H1 (cell line): Measurements from ENCODE around the gene CCBE1. TPM values are rescaled to one million over a fixed set of nuclear protein-coding genes. Genes with fewer than 3 reads are reported as not detected.

ENCODE experiments used
- CTCF ChIA-PET: fragments of 300-600 bp; sonication (Branson Sonifier 250); formaldehyde crosslinking; loops from one replicate; lab custom pipeline; 2021; ENCODE audit not compliant: partially characterized antibody; lab: Charles Lee
- POLR2A ChIA-PET: fragments of 300-600 bp; sonication (Branson Sonifier 250); formaldehyde crosslinking; loops from one replicate; lab custom pipeline; 2021; ENCODE audit warnings: inconsistent platforms; ENCODE audit not compliant: partially characterized antibody; lab: Charles Lee
- DNase-seq, 2 experiments: peaks; one replicate each; pipeline versions ENCODE4 v3.0.0 to v3.0.0-alpha.2; 2010 to 2022; ENCODE audit warnings: low spot score in 2 of 2, low read depth in 1 of 2, mixed read lengths in 1 of 2
- FAIRE-seq: peaks from 2 replicates; lab custom pipeline; 2011; peaks lifted over from hg19 to GRCh38; lab: Jason Lieb, UNC
- H2AFZ ChIP-seq: 2 replicates; pipeline ENCODE4 v1.8.1; 2012; ENCODE audit warnings: low read length, inconsistent platforms
- H2AK5ac ChIP-seq: 2 replicates; pipeline ENCODE4 v1.6.1; 2013; ENCODE audit warnings: low read depth, low read length
- H2BK120ac ChIP-seq: replicated peaks from 2 replicates; pipeline ENCODE3; 2013; ENCODE audit warnings: low read depth, low read length, inconsistent platforms
- H2BK12ac ChIP-seq: 2 replicates; pipeline ENCODE4 v1.6.1; 2013; ENCODE audit warnings: low read depth, low read length
- H2BK15ac ChIP-seq: 2 replicates; pipeline ENCODE4 v1.6.1; 2013; ENCODE audit warnings: low read length
- H2BK20ac ChIP-seq: 2 replicates; pipeline ENCODE4 v1.6.1; 2013; ENCODE audit warnings: low read length
- H2BK5ac ChIP-seq: 2 replicates; pipeline ENCODE4 v1.6.1; 2013; ENCODE audit warnings: low read depth, low read length
- H3K14ac ChIP-seq: 2 replicates; pipeline ENCODE4 v1.6.1; 2013; ENCODE audit warnings: inconsistent platforms; ENCODE audit not compliant: insufficient read length
- H3K18ac ChIP-seq: 2 replicates; pipeline ENCODE4 v1.6.1; 2013; ENCODE audit warnings: low read length; ENCODE audit errors: extremely low read depth
- H3K23ac ChIP-seq: 2 replicates; pipeline ENCODE4 v1.6.1; 2013; ENCODE audit warnings: inconsistent platforms; ENCODE audit not compliant: insufficient read length
- H3K23me2 ChIP-seq: 2 replicates; pipeline ENCODE4 v1.6.1; 2013; ENCODE audit warnings: low read depth, low read length
- H3K27ac ChIP-seq: 2 replicates; pipeline ENCODE4 v1.6.1; 2011; ENCODE audit warnings: low read depth, low read length, inconsistent platforms
- H3K27me3 ChIP-seq, 4 experiments: replicated peaks in 1 of 4; 1 replicate in 1 of 4; 2 replicates in 3 of 4; pipeline versions ENCODE4 v1.6.1 to v1.8.1; 2011 to 2013; ENCODE audit warnings: low read length in 3 of 4, mild to moderate bottlenecking in 3 of 4, inconsistent platforms in 2 of 4, mixed read lengths in 2 of 4, moderate library complexity in 1 of 4; ENCODE audit not compliant: control insufficient read depth in 3 of 4, insufficient read depth in 3 of 4; ENCODE audit errors: extremely low read depth in 1 of 4
- H3K36me3 ChIP-seq, 4 experiments: 2 replicates each; pipeline versions ENCODE4 v1.6.1 to v1.8.1; 2011 to 2013; ENCODE audit warnings: mild to moderate bottlenecking in 4 of 4, low read length in 3 of 4, moderate library complexity in 2 of 4, control low read depth in 1 of 4, inconsistent platforms in 1 of 4; ENCODE audit not compliant: insufficient read depth in 4 of 4, control insufficient read depth in 2 of 4
- H3K4ac ChIP-seq: replicated peaks from 2 replicates; pipeline ENCODE3; 2013; ENCODE audit warnings: low read length, low read depth, mixed read lengths, inconsistent platforms; ENCODE audit not compliant: insufficient read length
- H3K4me1 ChIP-seq, 4 experiments: replicated peaks in 1 of 4; 1 replicate in 1 of 4; 2 replicates in 3 of 4; pipeline versions ENCODE4 v1.6.1 to v1.8.1; 2011 to 2013; ENCODE audit warnings: low read length in 3 of 4, inconsistent platforms in 2 of 4, mixed read lengths in 1 of 4; ENCODE audit not compliant: insufficient read depth in 4 of 4, control insufficient read depth in 3 of 4
- H3K4me2 ChIP-seq, 2 experiments: 2 replicates each; pipeline versions ENCODE4 v1.6.1 to v1.8.1; 2011 to 2013; ENCODE audit warnings: low read depth in 2 of 2, low read length in 2 of 2, control low read depth in 1 of 2, inconsistent platforms in 1 of 2, mild to moderate bottlenecking in 1 of 2; ENCODE audit not compliant: insufficient read depth in 1 of 2
- H3K4me3 ChIP-seq, 4 experiments: fragments of 200-600, 300-600 bp in 1 of 4; sonication (generic), shearing (Covaris generic), sonication (Bioruptor Twin) in 1 of 4; 2 replicates each; pipeline versions ENCODE4 v1.5.1 to v1.8.1; 2011 to 2016; ENCODE audit warnings: low read length in 4 of 4, low read depth in 3 of 4, control low read depth in 2 of 4, inconsistent platforms in 2 of 4, mild to moderate bottlenecking in 2 of 4, mixed read lengths in 1 of 4, moderate library complexity in 1 of 4; ENCODE audit not compliant: insufficient read depth in 2 of 4; ENCODE audit errors: extremely low read depth in 1 of 4
- H3K56ac ChIP-seq: replicated peaks from 2 replicates; pipeline ENCODE3; 2013; ENCODE audit warnings: low read depth, mild to moderate bottlenecking, mixed read lengths, low read length, inconsistent platforms; ENCODE audit not compliant: insufficient read length
- H3K79me1 ChIP-seq: 2 replicates; pipeline ENCODE4 v1.6.1; 2013; ENCODE audit warnings: low read depth, low read length, control low read depth
- H3K79me2 ChIP-seq, 2 experiments: 2 replicates each; pipeline versions ENCODE4 v1.6.1 to v1.8.1; 2012 to 2013; ENCODE audit warnings: low read length in 2 of 2, mild to moderate bottlenecking in 2 of 2, inconsistent platforms in 1 of 2; ENCODE audit not compliant: insufficient read depth in 2 of 2, control insufficient read depth in 1 of 2
- H3K9ac ChIP-seq, 4 experiments: replicated peaks in 1 of 4; 1 replicate in 1 of 4; 2 replicates in 3 of 4; pipeline versions ENCODE4 v1.6.1 to v1.8.1; 2011 to 2013; ENCODE audit warnings: low read depth in 3 of 4, low read length in 3 of 4, control low read depth in 2 of 4, mild to moderate bottlenecking in 2 of 4, moderate library complexity in 2 of 4, inconsistent platforms in 1 of 4; ENCODE audit errors: extremely low read depth in 1 of 4
- H3K9me3 ChIP-seq, 2 experiments: 2 replicates each; pipeline versions ENCODE4 v1.6.1 to v1.8.1; 2012 to 2013; ENCODE audit warnings: mild to moderate bottlenecking in 2 of 2, moderate library complexity in 2 of 2, control low read depth in 1 of 2, inconsistent platforms in 1 of 2, low read depth in 1 of 2, low read length in 1 of 2, mixed read lengths in 1 of 2; ENCODE audit not compliant: insufficient read depth in 2 of 2
- H4K20me1 ChIP-seq, 2 experiments: replicated peaks in 1 of 2; 2 replicates each; pipeline versions ENCODE3 to v1.8.1; 2011 to 2013; ENCODE audit warnings: inconsistent platforms in 2 of 2, low read length in 2 of 2, mild to moderate bottlenecking in 1 of 2; ENCODE audit not compliant: insufficient read depth in 2 of 2, control insufficient read depth in 1 of 2
- H4K5ac ChIP-seq: 2 replicates; pipeline ENCODE4 v1.6.1; 2013; ENCODE audit warnings: low read length, low read depth, mixed read lengths, inconsistent platforms; ENCODE audit not compliant: insufficient read length
- H4K8ac ChIP-seq: 2 replicates; pipeline ENCODE4 v1.8.0; 2013; ENCODE audit warnings: mild to moderate bottlenecking, moderate library complexity, low read length, inconsistent platforms; ENCODE audit not compliant: insufficient read depth; ENCODE audit errors: extremely low read depth
- H4K91ac ChIP-seq: replicated peaks from 2 replicates; pipeline ENCODE3; 2013; ENCODE audit warnings: low read length, mixed read lengths, inconsistent platforms; ENCODE audit not compliant: insufficient read length
- CEBPB ChIP-seq: IDR thresholded peaks from 2 replicates; pipeline ENCODE4 v1.6.1; 2012; ENCODE audit warnings: low read depth, low read length
- EGR1 ChIP-seq: IDR thresholded peaks from 2 replicates; pipeline ENCODE4 v1.6.1; 2011; ENCODE audit warnings: low read depth, low read length, borderline replicate concordance
- RXRA ChIP-seq: IDR thresholded peaks from 2 replicates; pipeline ENCODE4 v1.6.1; 2011; ENCODE audit warnings: low read depth, mild to moderate bottlenecking, low read length, moderate library complexity; ENCODE audit not compliant: insufficient read depth
- SAP30 ChIP-seq: fragments of 300-600 bp; sonication (generic); IDR thresholded peaks from 2 replicates; pipeline ENCODE4 v1.7.1; 2012; ENCODE audit warnings: low read length, moderate library complexity, mild to moderate bottlenecking, inconsistent platforms; ENCODE audit not compliant: insufficient read depth, insufficient replicate concordance
- SIX5 ChIP-seq: IDR thresholded peaks from 2 replicates; pipeline ENCODE4 v1.6.1; 2011; ENCODE audit warnings: mild to moderate bottlenecking, low read depth, low read length
- TCF12 ChIP-seq: IDR thresholded peaks from 2 replicates; pipeline ENCODE4 v1.6.1; 2011; ENCODE audit warnings: low read depth, mild to moderate bottlenecking, low read length
- WGBS, 2 experiments: shearing (Covaris generic) in 1 of 2; methylation state at CpG; one replicate each; pipeline versions ENCODE4 v1.1.6 to v1.1.7; 2013 to 2015; ENCODE audit warnings: low lambda C conversion rate in 2 of 2, mixed read lengths in 2 of 2, inconsistent platforms in 1 of 2, low coverage in 1 of 2, missing lambda C conversion rate in 1 of 2; ENCODE audit not compliant: insufficient replicate concordance in 2 of 2, insufficient coverage in 1 of 2, insufficient read length in 1 of 2; ENCODE audit errors: extremely low coverage in 1 of 2, missing lambda C conversion rate in 1 of 2; 5-methylcytosine and 5-hydroxymethylcytosine counted together
- polyA plus RNA-seq, 7 experiments: library from polyadenylated mRNA; depleted of rRNA in 3 of 7; stranded (reverse) in 5 of 7; unstranded in 2 of 7; fragments of >200 nt in 5 of 7; fragments of 200-250 nt in 2 of 7; gene quantifications; 1 replicate in 5 of 7; 2 replicates in 1 of 7; 4 replicates in 1 of 7; pipeline versions ENCODE4 v1.2.1 to v1.2.3, GENCODE V29; 2011 to 2013; ENCODE audit warnings: missing spikeins in 2 of 7, mixed read lengths in 2 of 7
- total RNA-seq: library from RNA; stranded (reverse); fragmentation: NEBNext Ultra II Directional; extraction: Animal tissue kit (Norgen Biotek cat#: 25700); gene quantifications from 2 replicates; pipeline ENCODE4 v1.2.1, GENCODE V29; 2021
- TF ChIP-seq, protein P1 (sequence below): IDR thresholded peaks from 2 replicates; pipeline ENCODE4 v1.6.1; 2012; ENCODE audit warnings: inconsistent platforms
- TF ChIP-seq, protein P2 (sequence below): IDR thresholded peaks from 2 replicates; pipeline ENCODE4 v1.6.1; 2012; ENCODE audit warnings: inconsistent platforms

Gene CCBE1
- total and polyA plus RNA-seq, 2 of the 8 experiments (the other 6 are each of a cell fraction or from before 2014, with no cell fraction given) = 2.1 to 2.6 TPM

DNA sequence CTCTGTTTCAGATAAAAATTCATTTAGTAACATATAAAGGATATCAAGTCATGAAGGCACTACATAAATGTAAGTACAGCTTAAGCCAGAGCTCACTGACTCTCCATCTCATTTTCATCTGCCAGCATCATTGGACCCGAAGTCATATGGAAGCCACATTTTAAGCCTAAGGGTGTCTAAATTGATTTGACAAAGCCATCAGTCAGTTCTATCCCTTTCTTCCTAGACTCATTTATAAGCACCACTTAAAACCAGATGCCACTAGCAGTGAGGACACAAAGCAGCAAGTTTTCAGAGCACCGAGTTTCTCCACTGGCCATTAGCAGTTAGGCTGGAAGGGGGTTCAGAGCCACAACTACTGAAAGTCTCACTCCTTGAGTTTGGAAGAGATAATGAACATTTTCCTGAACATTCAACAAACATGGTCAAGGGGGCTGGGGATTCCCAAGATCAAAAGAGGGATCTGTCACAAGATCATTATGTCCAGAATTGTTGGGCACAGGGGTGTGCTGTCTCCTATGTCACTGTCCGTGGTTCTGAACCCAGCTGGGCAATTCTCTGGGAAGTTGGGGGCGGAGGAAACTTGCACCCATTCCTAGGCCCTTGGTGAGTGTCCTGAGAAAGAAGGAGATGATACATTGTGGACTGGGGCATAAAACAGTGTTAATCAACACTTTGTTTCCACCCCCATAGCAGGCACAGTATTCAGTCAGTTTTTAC is 179.6 kb downstream of the CCBE1 start:
- FAIRE-seq (no peak), DNase-seq (peak in 1 of 2 experiments; percentile 59)
- Histone ChIP-seq H2BK5ac (no peak overlapping the region), H3K79me2 (no peaks in the 10 kb centered on the region), H4K20me1 (peaks cover 0 to 2% of the 10 kb centered on the region in 2 experiments), H4K8ac (no peak overlapping the region), H3K9ac (no peak overlapping the region), H3K56ac (no peak overlapping the region), H3K9me3 (no peaks in the 10 kb centered on the region), H3K4me1 (no peaks in the 10 kb centered on the region; a peak in 1 of 7 replicates), H3K4ac (no peak overlapping the region), H2BK120ac (no peak overlapping the region), H3K27ac (no peak overlapping the region), H3K23me2 (no peaks in the 10 kb centered on the region), H2BK12ac (no peak overlapping the region), H3K14ac (no peak overlapping the region), H3K23ac (no peak overlapping the region), H2BK20ac (no peak overlapping the region), H2AFZ (no peak overlapping the region), H3K79me1 (no peaks in the 10 kb centered on the region), H2BK15ac (no peak overlapping the region), H3K18ac (no peak overlapping the region), H4K5ac (no peak overlapping the region), H2AK5ac (no peak overlapping the region), H3K27me3 (no peaks in the 10 kb centered on the region), H3K4me3 (no peak overlapping the region), H4K91ac (no peak overlapping the region), H3K4me2 (no peak overlapping the region), H3K36me3 (no peaks in the 10 kb centered on the region)
- POLR2A ChIA-PET = no interaction called here
- WGBS, 2 experiments = 92% methylated on average over 4 of the region's 4 CpGs; no CpG with 5 or more reads in 1 of the 2 experiments
- CTCF ChIA-PET = interaction anchor here (0.7 to 1.5 kb wide), 4 partner anchors 12 to 142 kb away, joined by 3 to 4 read pairs (median 4); no protein-coding TSS in a partner anchor
- TF ChIP-seq EGR1 (no peak), TCF12 (peak; percentile 80; the same call in 1 of the 2 replicates), SIX5 (no peak), RXRA (no peak), CEBPB (no peak), SAP30 (peak; percentile 46)
- TF ChIP-seq, protein P1, sequence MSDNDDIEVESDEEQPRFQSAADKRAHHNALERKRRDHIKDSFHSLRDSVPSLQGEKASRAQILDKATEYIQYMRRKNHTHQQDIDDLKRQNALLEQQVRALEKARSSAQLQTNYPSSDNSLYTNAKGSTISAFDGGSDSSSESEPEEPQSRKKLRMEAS = no peak
- TF ChIP-seq, protein P2, sequence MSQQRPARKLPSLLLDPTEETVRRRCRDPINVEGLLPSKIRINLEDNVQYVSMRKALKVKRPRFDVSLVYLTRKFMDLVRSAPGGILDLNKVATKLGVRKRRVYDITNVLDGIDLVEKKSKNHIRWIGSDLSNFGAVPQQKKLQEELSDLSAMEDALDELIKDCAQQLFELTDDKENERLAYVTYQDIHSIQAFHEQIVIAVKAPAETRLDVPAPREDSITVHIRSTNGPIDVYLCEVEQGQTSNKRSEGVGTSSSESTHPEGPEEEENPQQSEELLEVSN = no peak
